ENCODE data around the gene ZIC1. TPM values are rescaled to one million over a fixed set of nuclear protein-coding genes. Genes with fewer than 3 reads are reported as not detected.

The ZIC1 gene
- total RNA-seq, 1 experiment from 2014 or later = 0.36 TPM

- no peak overlapping the region for H3K4me3 ChIP-seq (ENCODE audit: low read depth in 2 of 2, low read length in 2 of 2)
- ATAC-seq (no peak), DNase-seq (ENCODE audit: low read depth, low spot score) (no peak)
- POLR2A ChIA-PET = no interaction called here
- no peaks in the 10 kb centered on the region for H3K36me3 ChIP-seq (ENCODE audit: control insufficient read depth, insufficient read depth, low read length)
- intact Hi-C loops (cut with micrococcal nuclease; ENCODE audit: unreplicated experiment) (no loop called here), in situ Hi-C loops (cut with HindIII; ENCODE audit: low pct_unique_long_range_greater_than_20kb, low sequenced_read_pairs) (no loop called here)
- H3K27me3 ChIP-seq (ENCODE audit: control insufficient read depth, insufficient read depth, low read length) = peaks cover 3% of the 10 kb centered on the region; the same call in 1 of the 2 replicates
- CTCF ChIA-PET = no interaction called here
- TF ChIP-seq, protein P1, sequence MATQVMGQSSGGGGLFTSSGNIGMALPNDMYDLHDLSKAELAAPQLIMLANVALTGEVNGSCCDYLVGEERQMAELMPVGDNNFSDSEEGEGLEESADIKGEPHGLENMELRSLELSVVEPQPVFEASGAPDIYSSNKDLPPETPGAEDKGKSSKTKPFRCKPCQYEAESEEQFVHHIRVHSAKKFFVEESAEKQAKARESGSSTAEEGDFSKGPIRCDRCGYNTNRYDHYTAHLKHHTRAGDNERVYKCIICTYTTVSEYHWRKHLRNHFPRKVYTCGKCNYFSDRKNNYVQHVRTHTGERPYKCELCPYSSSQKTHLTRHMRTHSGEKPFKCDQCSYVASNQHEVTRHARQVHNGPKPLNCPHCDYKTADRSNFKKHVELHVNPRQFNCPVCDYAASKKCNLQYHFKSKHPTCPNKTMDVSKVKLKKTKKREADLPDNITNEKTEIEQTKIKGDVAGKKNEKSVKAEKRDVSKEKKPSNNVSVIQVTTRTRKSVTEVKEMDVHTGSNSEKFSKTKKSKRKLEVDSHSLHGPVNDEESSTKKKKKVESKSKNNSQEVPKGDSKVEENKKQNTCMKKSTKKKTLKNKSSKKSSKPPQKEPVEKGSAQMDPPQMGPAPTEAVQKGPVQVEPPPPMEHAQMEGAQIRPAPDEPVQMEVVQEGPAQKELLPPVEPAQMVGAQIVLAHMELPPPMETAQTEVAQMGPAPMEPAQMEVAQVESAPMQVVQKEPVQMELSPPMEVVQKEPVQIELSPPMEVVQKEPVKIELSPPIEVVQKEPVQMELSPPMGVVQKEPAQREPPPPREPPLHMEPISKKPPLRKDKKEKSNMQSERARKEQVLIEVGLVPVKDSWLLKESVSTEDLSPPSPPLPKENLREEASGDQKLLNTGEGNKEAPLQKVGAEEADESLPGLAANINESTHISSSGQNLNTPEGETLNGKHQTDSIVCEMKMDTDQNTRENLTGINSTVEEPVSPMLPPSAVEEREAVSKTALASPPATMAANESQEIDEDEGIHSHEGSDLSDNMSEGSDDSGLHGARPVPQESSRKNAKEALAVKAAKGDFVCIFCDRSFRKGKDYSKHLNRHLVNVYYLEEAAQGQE (IDR thresholded peaks at IDR 0.05; ENCODE audit: insufficient read depth in 1 of 2, low read depth in 2 of 2, low read length in 1 of 2) = no peak
- no peak for TF ChIP-seq POLR2AphosphoS5 (IDR thresholded peaks at IDR 0.05; ENCODE audit: low read depth, low read length)
- TF ChIP-seq, protein P2, sequence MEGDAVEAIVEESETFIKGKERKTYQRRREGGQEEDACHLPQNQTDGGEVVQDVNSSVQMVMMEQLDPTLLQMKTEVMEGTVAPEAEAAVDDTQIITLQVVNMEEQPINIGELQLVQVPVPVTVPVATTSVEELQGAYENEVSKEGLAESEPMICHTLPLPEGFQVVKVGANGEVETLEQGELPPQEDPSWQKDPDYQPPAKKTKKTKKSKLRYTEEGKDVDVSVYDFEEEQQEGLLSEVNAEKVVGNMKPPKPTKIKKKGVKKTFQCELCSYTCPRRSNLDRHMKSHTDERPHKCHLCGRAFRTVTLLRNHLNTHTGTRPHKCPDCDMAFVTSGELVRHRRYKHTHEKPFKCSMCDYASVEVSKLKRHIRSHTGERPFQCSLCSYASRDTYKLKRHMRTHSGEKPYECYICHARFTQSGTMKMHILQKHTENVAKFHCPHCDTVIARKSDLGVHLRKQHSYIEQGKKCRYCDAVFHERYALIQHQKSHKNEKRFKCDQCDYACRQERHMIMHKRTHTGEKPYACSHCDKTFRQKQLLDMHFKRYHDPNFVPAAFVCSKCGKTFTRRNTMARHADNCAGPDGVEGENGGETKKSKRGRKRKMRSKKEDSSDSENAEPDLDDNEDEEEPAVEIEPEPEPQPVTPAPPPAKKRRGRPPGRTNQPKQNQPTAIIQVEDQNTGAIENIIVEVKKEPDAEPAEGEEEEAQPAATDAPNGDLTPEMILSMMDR (IDR thresholded peaks at IDR 0.05) = peak; percentile 62
- TF ChIP-seq TCF7L2 (IDR thresholded peaks at IDR 0.05; ENCODE audit: low read depth, low read length) = no peak
- no peaks in the 10 kb centered on the region for H3K9me3 ChIP-seq (ENCODE audit: control insufficient read depth, insufficient read depth, low read depth, low read length)
- no peaks in the 10 kb centered on the region for H3K4me1 ChIP-seq (ENCODE audit: control insufficient read depth, insufficient read depth, low read length)
- no TSS peak for BruUV-seq (replicated peaks)
- H3K27ac ChIP-seq (ENCODE audit: low read length) = no peak overlapping the region
These were observed 25.5 kb upstream of the ZIC1 start for GRCh38 chr3:147383617-147384016.

- intact Hi-C loops (cut with micrococcal nuclease; ENCODE audit: unreplicated experiment) = no loop called here
- ATAC-seq (no peak), DNase-seq (ENCODE audit: low read depth, low spot score) (no peak)
- H3K27ac ChIP-seq (ENCODE audit: low read length) = no peak overlapping the region
- H3K27me3 ChIP-seq (ENCODE audit: control insufficient read depth, insufficient read depth, low read length) = no peaks in the 10 kb centered on the region
- H3K9me3 ChIP-seq (ENCODE audit: control insufficient read depth, insufficient read depth, low read depth, low read length) = no peaks in the 10 kb centered on the region
- BruUV-seq (replicated peaks) = no TSS peak
- H3K4me3 ChIP-seq (ENCODE audit: low read depth in 2 of 2, low read length in 2 of 2) = no peak overlapping the region
- CTCF ChIA-PET = no interaction called here
- in situ Hi-C loops (cut with HindIII; ENCODE audit: low pct_unique_long_range_greater_than_20kb, low sequenced_read_pairs) = no loop called here
- H3K4me1 ChIP-seq (ENCODE audit: control insufficient read depth, insufficient read depth, low read length) = no peaks in the 10 kb centered on the region
- H3K36me3 ChIP-seq (ENCODE audit: control insufficient read depth, insufficient read depth, low read length) = no peaks in the 10 kb centered on the region
- TF ChIP-seq, protein P1 (IDR thresholded peaks at IDR 0.05; ENCODE audit: insufficient read depth in 1 of 2, low read depth in 2 of 2, low read length in 1 of 2) = no peak
- TF ChIP-seq, protein P2 (IDR thresholded peaks at IDR 0.05) = peak; percentile 19; the same call in 1 of the 2 replicates
- POLR2A ChIA-PET = interaction anchor here (0.6 kb wide), 1 partner anchor 9 kb away, joined by 4 read pairs; no protein-coding TSS in a partner anchor
These were observed 24.7 kb upstream of the ZIC1 start for GRCh38 chr3:147384210-147385058.
